Right atrium auricular region (tissue), 2 donors: Measurements from ENCODE around the gene MAGI1. TPM values are rescaled to one million over a fixed set of nuclear protein-coding genes. Genes with fewer than 3 reads are reported as not detected.

ENCODE experiments used
- DNase-seq: peaks from one replicate; pipeline ENCODE4 v3.0.0-alpha.2; 2019; ENCODE audit warnings: low spot score
- H3K27ac ChIP-seq, 2 donors: fragments of 200-600 bp; sonication (generic); 1 replicate in 1 of 2; 2 replicates in 1 of 2; pipeline ENCODE4 v1.5.1; 2016 to 2019
- H3K27me3 ChIP-seq, 2 donors: fragments of 200-600 bp; sonication (generic); one replicate each; pipeline versions ENCODE4 v1.5.1 to v1.6.0; 2017 to 2019
- H3K36me3 ChIP-seq: fragments of 200-600 bp; sonication (generic); one replicate; pipeline ENCODE4 v1.5.1; 2016
- H3K4me1 ChIP-seq, 2 donors: fragments of 200-600 bp; sonication (generic); one replicate each; pipeline versions ENCODE4 v1.5.1 to v1.6.0; 2017 to 2019
- H3K4me3 ChIP-seq, 2 donors: fragments of 200-600 bp; sonication (generic); 1 replicate in 1 of 2; 2 replicates in 1 of 2; pipeline ENCODE4 v1.5.1; 2017 to 2019; ENCODE audit warnings: mild to moderate bottlenecking in 1 of 2, moderate library complexity in 1 of 2
- H3K9me3 ChIP-seq, 2 donors: fragments of 200-600 bp; sonication (generic); one replicate each; pipeline ENCODE4 v1.5.1; 2019
- CTCF ChIP-seq, 2 donors: fragments of 200-600 bp; sonication (generic); IDR thresholded peaks; one replicate each; pipeline ENCODE4 v1.5.1; 2019; ENCODE audit warnings: antibody characterized with exemption in 2 of 2
- total RNA-seq, 2 donors: library from RNA; depleted of rRNA; stranded (reverse); fragments of >200 nt; gene quantifications; one replicate each; pipeline ENCODE4 v1.1.0, GENCODE V29; 2016

MAGI1 gene
- total RNA-seq, 2 donors from 2014 or later: 28.5 to 34.8 TPM

DNA sequence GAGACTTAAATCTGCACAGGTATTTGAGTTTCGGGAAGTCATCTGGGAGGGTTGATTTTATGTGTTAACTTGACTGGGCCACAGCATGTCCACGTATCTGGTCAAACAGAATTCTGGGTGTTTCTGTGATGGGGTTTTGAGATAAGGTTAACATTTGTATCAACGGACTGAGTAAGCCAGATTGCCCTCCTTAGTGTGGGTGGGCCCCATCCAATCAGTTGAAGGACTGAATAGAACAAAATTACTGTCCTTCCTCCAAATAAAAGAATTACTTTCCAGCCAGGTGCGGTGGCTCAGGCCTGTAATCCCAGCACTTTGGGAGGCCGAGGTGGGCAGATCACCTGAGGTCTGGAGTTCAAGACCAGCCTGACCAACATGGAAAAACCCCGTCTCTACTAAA lies 399.3 kb downstream of the MAGI1 start:
- no peaks in the 10 kb centered on the region for H3K36me3 ChIP-seq
- H3K4me3 ChIP-seq: no peak overlapping the region
- TF ChIP-seq CTCF (IDR thresholded peaks at IDR 0.05): no peak
- peaks cover 0 to 28% of the 10 kb centered on the region in 2 donors for H3K4me1 ChIP-seq
- no peak overlapping the region for H3K27ac ChIP-seq
- no peaks in the 10 kb centered on the region for H3K9me3 ChIP-seq
- no peaks in the 10 kb centered on the region for H3K27me3 ChIP-seq
- DNase-seq: no peak

- no peaks in the 10 kb centered on the region for H3K27me3 ChIP-seq
- TF ChIP-seq CTCF (IDR thresholded peaks at IDR 0.05): no peak
These were observed 400.4 kb downstream of the MAGI1 start for GRCh38 chr3:65638301-65638700.

DNA sequence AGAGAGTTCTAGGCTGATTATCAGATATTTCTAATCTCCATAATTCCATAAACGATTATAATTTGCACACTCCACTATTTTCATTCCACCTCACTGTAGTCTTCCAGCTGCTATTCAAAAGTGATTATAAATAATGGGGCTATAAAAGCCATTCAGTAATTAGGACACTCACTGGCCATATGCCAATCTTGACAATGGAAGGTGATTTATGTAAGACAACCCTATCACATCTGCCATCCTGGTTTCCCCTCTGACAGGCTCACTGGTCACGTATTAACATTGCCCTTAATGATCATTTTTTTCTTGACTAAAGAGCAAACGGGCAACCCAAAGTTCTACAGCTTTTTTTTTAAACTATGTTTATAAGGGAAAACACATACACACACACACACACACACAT lies 402.4 kb downstream of the MAGI1 start:
- H3K9me3 ChIP-seq: no peaks in the 10 kb centered on the region
- H3K4me3 ChIP-seq: no peak overlapping the region
- no peaks in the 10 kb centered on the region for H3K36me3 ChIP-seq
- H3K4me1 ChIP-seq: peaks cover 0 to 12% of the 10 kb centered on the region in 2 donors
- no peak overlapping the region for H3K27ac ChIP-seq
- no peak for TF ChIP-seq CTCF (IDR thresholded peaks at IDR 0.05)
- H3K27me3 ChIP-seq: no peaks in the 10 kb centered on the region
- no peak for DNase-seq

More at GRCh38 chr3:65638301-65638700, 400.4 kb downstream of the MAGI1 start:
- no peak overlapping the region for H3K27ac ChIP-seq
- H3K4me3 ChIP-seq: no peak overlapping the region
- no peaks in the 10 kb centered on the region for H3K36me3 ChIP-seq
- no peak for DNase-seq
- peaks cover 0 to 29% of the 10 kb centered on the region in 2 donors for H3K4me1 ChIP-seq
- H3K9me3 ChIP-seq: no peaks in the 10 kb centered on the region

- H3K36me3 ChIP-seq: no peaks in the 10 kb centered on the region
- H3K4me1 ChIP-seq: peaks cover 0 to 8% of the 10 kb centered on the region in 2 donors
- H3K9me3 ChIP-seq: no peaks in the 10 kb centered on the region
- H3K27ac ChIP-seq: no peak overlapping the region
- TF ChIP-seq CTCF (IDR thresholded peaks at IDR 0.05): no peak
- no peak for DNase-seq
- no peak overlapping the region for H3K4me3 ChIP-seq
- H3K27me3 ChIP-seq: no peaks in the 10 kb centered on the region
These were observed 403.1 kb downstream of the MAGI1 start for GRCh38 chr3:65635657-65636056.

DNA sequence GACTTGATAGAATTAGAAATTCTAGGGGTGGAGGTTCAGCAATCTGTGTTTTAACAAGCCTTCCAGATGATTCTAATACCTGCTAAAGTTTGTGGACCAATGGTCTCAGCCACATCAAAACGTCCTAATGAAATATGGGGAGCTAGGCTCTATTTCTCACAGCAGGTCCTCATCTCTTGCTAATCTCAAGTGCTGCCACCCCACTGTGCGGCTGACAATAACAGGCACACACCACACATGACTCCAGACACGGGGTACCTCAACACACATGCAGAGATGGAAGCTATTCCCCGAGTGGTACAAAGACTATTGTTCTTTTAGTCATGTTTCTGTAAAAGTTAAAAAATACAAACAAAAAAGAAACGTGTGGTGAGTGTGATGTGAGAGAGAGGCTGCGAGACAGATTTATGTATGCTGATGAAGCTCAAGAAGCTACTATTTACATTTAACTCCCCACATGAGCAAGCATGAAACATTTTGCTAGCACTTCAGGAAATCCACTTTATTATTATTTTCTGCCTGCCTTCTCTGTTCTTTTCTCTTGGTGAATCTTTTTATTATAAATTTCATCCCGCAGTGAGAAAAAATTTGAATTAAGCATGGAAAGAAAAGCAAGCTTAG lies 405.6 kb downstream of the MAGI1 start:
- no peak for TF ChIP-seq CTCF (IDR thresholded peaks at IDR 0.05)
- Histone ChIP-seq H3K27me3 (no peaks in the 10 kb centered on the region), H3K9me3 (no peaks in the 10 kb centered on the region), H3K4me3 (no peak overlapping the region), H3K4me1 (peaks cover 0 to 8% of the 10 kb centered on the region in 2 donors), H3K27ac (no peak overlapping the region), H3K36me3 (no peaks in the 10 kb centered on the region)
- DNase-seq: no peak

GRCh38 chr3:65632414-65632813 lies 406.3 kb downstream of the MAGI1 start:
- DNase-seq: no peak
- H3K27me3 ChIP-seq: no peaks in the 10 kb centered on the region
- H3K27ac ChIP-seq: no peak overlapping the region
- H3K9me3 ChIP-seq: no peaks in the 10 kb centered on the region
- TF ChIP-seq CTCF (IDR thresholded peaks at IDR 0.05): no peak
- H3K36me3 ChIP-seq: no peaks in the 10 kb centered on the region
- no peak overlapping the region for H3K4me3 ChIP-seq
- H3K4me1 ChIP-seq: peaks cover 0 to 8% of the 10 kb centered on the region in 2 donors
